ENCODE data around the gene GABRB2.
"Not testable (repeated sequence)": the region's sequence is repeated elsewhere in the genome, so short reads cannot be mapped to it uniquely, and the experiment has no call there.

GABRB2 gene

DNA sequence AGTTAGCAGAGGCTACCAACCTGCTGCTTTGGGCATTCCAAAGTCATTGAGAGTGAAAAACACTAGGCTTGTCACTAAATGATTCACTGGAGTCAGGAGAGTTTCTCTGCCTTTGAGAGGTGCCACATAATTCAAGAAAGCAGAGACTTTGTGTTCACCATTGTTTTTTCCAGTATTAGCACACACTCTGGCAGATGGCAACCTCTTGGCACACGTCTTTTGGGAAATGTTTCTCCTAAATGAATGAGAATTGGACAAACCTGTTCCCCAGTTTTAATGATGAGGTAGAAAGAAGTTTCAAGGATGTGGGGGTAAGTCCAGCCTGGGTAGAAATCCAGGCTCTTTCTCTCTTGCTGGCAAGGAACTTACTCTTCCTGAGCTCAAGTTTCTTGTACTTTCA lies 259.1 kb downstream of the GABRB2 start:
- no peak for DNase-seq

DNA sequence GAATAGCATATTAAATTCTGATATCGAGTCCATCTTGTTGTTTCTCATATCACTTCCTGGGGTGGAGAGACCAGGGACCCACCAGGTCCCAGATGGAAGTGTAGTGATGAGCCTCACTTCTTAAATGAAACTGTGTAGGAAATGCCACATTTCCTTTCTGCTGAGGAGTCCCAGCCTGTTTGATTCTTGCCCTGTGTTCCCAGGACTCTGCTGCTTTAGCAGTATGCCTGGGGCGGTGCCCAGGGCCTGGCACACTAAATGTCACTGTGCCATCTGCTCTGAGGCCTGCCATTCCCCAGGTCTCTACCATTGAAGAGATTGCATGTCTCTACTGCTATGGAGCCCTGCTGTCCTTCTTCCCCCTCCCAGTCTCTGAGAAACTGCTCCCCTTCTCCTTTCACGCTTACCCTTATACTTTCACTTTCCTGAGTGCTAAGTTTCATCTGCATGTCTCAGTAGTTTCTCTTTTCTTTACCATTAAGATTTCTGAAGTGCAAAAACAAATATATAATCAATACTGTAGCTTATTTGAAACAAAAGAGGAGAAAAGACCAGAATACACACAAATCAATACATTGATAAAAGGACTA lies 260.4 kb downstream of the GABRB2 start:
- DNase-seq: no peak

DNA sequence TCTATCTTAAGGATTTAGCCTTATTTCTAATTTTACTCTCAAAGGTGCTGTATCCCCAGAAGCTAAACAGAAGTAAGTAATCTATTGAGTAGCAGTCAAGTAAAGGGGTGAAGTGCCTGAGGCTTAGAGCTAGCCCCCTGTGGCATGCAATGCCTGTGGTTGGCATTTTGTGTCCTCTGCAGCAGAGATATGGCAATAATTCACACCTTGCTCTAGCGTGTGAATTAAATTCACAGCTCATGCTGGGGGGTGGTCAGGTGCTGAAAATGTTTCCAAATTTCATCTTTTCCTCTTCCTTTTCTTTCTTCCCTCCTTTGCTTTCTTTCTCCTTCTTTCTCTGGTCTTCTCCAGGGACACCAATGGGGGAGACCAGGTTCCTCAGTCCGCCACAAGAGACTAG lies 262.1 kb downstream of the GABRB2 start:
- DNase-seq: no peak

DNA sequence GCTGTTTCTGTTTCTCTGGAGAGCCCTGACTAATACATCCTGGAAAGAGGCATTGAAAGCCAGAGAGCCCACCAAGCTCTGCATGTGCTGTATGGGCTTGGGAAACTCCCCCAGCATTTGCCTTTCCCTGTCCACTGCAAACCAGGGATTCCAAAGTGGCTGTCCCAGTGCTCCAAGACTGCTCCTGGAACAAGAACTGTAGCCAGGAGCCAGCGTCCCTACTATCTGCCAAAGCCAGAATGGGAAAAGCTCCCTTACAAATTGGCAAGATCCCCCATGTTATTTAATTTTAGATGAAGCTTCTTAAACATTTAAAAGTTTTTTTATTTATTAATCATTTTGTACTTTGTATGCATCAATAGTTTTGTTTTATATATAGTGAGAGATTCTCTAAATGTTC lies 263.2 kb downstream of the GABRB2 start:
- DNase-seq: no peak

DNA sequence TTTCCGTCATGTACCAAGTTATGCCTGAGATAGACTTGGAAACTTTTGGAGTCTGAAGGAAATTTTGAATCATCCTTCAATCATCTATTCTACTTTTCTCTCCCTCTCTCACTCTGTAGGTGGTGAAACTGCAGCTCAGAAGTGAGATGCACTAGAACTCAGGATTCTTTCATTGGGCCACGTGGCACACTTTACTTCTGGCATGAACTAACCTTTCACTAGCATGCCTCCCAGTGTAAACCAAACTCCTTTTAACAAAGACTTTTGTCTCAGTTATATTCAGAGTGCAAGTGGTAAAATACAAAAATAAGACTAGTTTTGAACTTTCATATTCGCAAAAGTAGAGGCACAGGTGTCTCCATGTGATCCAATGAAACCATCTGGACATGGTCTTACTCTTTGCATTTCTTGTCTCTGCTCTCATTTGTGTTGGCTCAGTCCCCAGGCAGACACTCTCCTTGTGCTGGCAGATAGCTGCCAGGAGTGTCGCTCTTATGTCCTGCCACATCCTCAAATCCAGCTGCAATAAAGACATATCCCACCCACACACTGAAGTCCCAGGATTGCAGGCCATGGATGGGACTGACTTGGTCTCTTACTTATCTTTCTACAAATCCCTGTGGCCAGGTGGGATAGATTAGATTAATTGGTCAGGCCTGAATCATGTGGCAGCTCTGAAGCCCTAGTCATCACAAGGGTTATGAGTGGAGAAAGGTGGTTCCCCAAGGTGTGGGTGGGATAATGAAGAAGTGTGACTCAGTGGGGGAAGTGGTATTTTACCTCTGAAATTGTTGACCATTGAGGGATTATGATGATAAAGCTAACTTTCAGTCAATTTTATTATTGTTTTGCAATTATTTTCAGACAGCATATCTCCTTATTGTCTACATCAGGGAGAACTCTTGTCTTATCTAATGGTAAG lies 267.5 kb downstream of the GABRB2 start:
- no peak for DNase-seq

DNA sequence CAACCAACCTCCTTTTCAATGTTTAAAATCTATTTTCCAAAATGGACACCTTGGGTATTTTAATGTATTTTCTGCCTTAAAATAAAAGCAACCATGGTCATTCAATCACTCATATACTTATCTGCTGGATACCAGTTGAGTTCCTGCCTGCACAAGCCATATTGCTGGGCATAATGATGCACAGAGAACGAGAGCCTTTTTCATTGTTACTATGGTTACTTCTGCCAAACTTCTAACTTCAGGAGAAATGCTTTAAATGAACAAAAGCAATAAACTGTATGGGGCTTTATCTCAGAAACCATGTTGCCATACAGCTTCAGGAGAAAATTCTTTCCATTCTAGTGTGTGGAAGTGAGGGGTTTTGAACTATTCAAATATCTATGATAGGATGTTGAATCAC lies 269.5 kb downstream of the GABRB2 start:
- DNase-seq: no peak

DNA sequence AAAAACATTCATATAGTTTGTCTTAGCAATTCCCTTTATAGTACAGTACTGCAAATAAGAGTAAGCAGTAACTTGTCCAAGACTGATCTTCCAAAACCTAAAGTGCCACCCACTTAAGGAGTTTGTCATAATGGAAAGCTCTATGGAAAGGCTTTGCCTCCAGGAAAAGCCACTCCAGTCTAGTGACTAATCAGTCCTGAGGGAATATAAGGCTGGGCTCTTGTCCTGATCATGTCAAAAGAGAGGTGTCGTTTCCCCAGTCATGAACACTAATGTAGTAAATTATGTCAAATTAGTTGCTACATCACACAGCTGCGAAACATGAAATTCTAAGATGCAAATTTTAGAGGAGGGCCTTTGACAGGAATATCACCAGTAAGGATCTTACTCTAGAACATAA lies 271.6 kb downstream of the GABRB2 start:
- DNase-seq: no peak

DNA sequence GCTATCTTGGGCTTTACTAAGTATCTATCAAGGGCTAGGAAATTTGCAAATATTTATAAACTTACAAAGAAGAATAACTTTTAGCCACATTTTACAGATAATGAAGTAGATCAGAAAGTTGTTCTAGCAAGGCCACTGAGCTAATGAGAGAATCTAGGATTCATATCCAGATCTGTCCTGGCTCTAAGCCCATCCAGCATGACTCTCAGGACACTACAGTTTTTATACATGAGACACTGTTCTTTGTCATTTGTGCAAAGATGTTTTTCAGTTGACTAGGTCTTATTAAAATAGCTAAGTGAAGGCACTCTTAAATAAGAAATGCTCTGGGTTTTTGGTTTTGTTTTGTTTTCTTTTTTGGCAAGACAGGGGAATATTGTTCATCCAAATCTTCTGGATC lies 273.1 kb downstream of the GABRB2 start:
- DNase-seq: no peak

DNA sequence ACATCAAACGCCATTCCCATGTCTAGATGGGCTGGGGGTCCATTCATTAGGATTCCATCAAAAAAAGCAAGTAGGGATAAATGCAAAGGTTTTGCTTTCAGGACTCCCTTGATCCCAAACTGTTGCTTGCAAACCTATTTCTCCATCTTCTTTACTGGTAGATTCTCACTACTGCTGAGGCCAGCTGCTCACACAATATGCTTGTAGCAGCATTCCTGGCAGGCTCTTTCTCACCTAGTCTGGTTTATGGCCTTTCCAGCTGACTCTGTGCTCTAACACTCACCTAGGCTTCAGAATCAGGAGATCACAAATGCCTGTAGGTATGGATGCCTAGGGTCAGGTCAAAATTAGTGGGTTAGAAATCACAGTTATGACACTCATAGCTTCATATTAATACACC lies 274.7 kb downstream of the GABRB2 start:
- no peak for DNase-seq

DNA sequence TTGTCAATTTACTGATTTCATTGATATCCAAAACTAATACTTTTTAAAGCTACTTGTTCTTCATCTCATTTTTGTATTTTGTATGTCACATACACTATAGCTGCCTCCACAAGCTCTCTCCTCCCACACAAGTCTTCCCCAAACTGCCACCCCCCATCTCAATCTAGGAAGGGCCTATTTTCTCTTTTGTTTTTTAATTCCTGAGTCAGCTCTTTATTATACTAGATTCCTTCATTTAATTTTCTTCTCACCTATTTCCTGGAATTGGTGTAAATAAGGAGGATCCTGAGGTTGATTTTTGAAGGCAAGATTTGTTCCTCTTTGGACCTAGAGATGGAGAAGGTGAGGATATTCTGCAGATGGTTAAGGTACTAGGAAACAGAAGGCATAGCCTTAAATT lies 277.4 kb downstream of the GABRB2 start:
- no peak for DNase-seq

DNA sequence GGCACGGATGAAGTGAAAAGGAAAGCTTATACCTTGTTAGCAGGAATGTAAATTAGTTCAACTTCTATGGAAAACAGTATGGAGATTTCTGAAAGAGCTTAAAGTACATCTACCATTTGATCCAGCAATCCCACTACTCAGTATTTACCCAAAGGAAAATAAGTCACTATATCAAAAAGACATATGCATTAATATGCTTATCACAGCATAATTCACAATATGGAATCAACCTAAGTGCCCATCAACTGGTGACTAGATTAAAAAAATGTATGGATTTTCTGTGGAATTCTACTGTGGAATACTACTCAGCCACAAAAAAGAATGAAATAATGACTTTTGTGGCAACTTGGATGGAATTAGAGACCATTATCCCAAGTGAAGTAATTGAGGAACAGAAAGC lies 279.6 kb downstream of the GABRB2 start:
- no peak for DNase-seq

DNA sequence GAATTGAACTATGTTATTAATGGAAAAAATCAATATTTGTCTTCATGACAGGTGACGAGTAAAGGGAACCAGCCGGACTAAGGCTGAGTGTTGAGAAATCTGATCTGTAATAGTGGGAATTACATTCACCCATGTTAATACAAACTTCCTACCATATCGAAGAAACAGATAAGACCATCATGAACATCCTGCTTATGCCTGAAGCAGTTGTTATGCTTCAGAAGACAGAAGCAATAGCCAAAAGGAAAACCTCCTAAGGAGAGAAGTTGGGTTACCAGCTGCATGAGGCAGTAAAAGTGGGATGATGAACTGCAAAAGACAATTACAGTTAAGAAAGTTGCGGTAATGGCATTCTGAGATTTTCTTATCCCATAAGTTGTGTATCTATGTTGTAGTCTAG lies 281.5 kb downstream of the GABRB2 start:
- no peak for DNase-seq

DNA sequence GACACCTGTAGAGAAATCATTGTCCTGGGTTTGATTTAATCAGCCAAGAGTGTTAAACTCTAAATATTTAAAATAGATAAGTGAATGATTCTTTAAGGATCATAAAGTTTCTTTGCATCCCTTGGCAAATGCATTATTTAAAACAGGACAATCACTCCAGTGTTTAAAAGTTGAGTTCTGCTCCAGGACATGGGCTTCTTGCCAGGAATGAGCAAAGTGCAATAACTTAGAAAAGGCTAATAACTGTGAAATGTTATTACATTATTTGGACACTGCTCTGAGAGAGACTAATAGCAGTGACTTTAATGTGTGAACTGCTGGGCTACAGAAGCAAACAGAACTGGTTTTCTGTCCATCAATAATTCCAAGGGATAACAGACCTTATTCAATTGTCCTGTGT lies 283.3 kb downstream of the GABRB2 start:
- DNase-seq: no peak

DNA sequence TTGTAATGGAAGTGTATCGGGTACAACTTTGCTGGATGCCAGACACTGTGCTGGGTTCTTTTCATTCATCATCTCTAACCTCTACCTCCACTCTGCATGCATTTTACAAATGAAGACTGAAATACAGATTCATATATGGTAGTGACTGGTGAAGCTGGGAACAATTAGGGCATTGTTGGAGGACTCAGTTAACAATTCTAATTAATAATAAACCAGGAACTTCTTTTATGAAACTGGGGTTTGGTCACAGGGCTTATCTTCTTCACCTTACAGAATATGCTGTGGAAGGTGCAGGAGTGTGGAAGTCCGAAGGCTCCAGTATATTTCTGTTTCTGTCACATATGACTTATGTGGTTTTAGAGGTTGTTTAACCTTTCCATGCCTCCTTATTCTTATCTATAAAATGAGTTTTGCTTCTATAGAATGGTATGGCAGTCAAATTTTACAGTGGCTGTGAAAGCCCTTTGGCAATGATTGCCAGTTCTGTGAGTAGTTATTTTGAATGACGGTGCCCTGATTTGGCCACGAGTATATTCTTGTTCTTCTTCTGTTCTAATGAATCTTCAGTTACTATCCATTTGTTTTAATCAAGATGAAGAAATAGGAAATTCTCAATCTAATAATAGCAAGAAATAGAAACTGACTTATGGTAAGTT lies 284.7 kb downstream of the GABRB2 start:
- no peak for DNase-seq

DNA sequence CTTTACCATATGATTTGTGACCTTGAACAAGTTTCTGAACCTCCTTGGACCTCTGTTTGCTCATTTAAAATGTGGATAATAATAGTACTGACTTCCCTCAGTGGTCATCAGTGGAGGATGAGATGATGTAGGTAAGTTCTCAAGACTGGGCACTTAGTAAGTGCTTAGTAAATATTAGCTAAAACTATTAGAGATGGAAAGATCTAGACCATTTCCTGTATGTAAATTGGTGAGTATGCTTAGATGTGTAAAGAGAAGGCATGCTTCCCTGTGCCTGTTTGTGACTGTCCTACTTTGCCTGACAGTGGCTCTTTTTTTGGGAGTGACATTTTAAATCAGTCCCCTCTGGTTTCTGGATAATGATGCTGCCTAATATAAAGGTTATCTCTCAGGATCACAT lies 288.1 kb downstream of the GABRB2 start:
- DNase-seq: no peak

DNA sequence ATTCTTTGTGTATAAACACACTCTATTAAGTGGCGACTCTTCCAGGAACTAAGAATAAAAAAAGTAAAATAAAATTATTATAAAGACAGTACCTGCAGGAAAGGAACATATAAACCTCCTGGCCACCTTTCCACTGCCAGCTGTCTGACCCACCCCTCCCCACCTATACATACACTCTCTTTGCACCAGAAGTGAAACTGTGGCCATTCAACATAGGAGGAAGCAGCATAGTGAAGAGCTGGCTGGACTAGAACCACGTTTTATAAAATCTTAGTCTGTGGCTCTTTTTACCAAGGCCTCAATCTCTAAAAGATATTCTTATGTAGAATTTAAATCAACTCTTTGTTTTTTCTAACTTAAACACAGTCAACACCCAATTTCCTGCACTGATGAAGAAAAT lies 289.6 kb downstream of the GABRB2 start:
- no peak for DNase-seq

DNA sequence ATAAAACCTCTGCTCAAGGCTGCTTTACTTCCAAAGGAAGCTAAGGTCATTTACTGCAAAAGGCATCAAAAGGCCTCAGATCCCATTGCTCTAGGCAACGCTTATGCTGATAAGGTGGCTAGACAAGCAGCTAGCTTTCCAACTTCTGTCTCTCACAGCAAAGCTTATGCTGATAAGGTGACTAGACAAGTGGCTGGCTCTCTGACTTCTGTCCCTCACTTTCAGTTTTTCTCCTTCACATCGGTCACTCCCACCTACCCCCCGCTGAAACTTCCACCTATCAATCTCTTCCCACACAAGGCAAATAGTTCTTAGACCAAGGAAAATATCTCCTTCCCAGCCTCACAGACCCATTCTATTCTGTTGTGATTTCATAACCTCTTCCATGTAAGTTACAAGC lies 293.6 kb downstream of the GABRB2 start:
- DNase-seq: not testable (repeated sequence)

DNA sequence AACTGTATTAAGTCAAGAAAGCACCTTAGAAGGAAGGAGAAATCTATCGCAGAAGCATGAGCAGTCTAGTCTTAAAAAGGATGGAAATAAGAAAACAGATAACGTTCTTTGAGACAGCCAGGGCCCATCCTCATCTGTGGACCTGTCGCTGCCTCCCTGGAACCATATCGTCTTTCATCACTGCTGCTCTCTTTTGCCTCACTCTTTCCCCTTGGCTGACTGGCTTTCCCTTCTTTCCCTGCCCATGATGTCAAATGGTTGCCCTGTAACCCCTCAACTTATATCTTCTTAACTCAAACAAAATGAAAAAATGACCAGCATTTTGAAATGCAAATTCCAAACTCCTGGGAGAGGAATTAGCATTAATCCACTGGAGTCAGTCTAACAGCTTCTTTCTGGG lies 299.8 kb downstream of the GABRB2 start:
- DNase-seq: no peak

DNA sequence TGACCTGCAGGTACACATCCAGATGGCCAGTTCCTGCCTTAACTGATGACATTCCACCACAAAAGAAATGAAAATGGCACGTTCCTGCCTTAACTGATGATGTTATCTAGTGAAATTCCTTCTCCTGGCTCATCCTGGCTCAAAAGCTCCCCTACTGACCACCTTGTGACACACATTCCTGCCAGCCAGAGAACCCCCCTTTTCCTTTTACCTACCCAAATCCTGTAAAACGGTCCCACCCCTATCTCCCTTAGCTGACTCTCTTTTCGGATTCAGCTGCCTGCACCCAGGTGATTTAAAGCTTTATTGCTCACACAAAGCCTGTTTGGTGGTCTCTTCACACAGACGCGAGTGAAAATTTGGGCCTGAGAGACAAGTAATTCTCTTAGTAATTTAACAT lies 300.7 kb downstream of the GABRB2 start:
- not testable (repeated sequence) for DNase-seq

Data from NCI-H2081 treated with DMSO at 0.1 percent for 48 hours (cell line).